HG02678 (cell line): ENCODE measurements around the gene REX1BD.

Experiments used
- ATAC-seq: cut with Tn5 transposase; IDR thresholded peaks from one replicate; pipeline ENCODE4 v1.9.1; 2021; ENCODE audit warnings: mild to moderate bottlenecking, moderate library complexity; ENCODE audit not compliant: unreplicated experiment

Gene REX1BD

DNA sequence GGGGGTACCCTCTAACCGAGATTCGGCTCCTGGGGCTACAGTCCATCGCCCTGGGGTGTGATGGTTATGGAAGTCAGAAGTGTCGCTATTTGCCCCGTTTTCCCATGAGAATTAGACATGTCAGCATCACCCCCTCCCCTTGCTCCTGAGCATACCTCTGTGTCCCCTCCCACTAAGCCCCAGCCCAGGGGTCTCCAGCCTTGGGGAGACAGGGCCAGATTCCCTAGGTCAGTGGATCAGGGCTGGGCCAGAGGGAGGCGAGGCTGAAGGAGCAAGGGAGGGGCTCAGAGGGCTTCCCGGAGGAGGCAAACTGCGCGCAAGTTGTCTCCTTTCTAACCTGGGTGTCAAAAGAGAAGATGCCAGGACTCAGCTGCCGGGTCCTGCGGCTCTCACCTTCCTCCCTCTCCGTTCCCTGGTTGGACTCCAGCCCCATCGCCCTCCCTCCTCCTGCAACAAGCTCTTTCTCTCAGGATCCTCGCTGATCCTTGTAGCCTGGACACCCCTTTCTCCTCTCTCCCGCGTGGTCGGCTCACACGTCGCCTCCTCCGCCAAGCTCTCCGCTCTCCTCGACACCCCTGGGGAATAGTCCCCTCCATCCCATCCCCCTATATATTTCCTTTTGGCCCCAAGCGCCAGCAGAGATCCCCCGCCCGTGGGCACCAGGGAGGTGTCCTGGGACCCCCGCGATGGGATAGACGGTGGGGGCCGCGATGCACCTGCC lies 23.6 kb downstream of the REX1BD start:
- no peak for ATAC-seq

GRCh38 chr19:18612772-18613588 lies 24.4 kb downstream of the REX1BD start, which contains the start of gene TMEM59L:
Gene TMEM59L (plus strand): TSS chr19:18612870. CDS start chr19:18612959, 89 bp downstream.
- no peak for ATAC-seq

DNA sequence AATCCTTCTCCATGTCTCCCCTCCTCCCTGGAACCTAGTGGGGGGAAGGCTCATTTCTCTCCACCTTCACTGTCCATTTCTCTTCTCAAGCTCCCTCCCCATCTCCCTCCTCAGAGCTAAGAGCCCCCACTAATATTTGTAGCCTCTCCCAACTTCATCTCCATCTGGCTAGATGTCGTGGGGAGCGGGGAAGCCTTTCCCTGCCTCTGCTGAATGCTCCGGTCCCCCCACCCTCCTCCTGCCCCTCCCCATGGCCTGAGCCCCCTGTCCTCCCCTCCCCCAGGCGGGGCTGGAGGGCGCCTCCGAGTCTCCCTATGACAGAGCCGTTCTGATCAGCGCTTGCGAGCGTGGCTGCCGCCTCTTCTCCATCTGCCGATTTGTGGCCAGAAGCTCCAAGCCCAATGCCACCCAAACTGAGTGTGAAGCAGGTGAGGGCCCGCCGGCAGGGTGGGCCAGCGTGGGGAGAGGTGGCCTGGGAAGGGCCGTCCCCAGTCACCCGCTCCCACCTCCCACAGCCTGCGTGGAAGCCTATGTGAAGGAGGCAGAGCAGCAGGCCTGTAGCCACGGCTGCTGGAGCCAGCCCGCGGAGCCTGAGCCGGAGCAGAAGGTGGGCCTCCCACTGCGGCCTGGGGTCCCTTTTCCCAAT lies 25.1 kb downstream of the REX1BD start:
- ATAC-seq = no peak

DNA sequence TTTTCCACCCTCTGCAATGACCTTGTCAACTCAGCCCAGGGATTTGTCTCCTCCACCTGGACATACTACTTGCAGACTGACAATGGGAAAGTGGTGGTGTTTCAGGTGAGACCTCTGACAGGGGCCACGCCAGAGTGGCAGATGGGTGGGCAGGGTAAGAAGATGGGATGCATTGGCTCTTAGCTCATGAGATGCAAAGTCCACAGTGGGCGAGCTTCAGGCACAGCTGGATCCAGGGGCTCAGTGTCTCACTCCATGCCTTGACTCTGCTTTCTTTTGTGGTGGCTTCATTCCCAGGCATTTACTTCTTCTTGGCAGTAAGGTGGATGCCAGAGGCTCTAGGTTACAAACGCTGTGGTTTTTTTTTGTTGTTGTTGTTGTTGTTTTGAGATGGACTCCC lies 27.4 kb downstream of the REX1BD start:
- ATAC-seq = no peak

GRCh38 chr19:18617562-18617961 lies 29.0 kb downstream of the REX1BD start:
- no peak for ATAC-seq

- no peak for ATAC-seq
Observed at GRCh38 chr19:18618236-18618635, 29.6 kb downstream of the REX1BD start.

- ATAC-seq = no peak
Observed at GRCh38 chr19:18620311-18620710, 31.7 kb downstream of the REX1BD start.

DNA sequence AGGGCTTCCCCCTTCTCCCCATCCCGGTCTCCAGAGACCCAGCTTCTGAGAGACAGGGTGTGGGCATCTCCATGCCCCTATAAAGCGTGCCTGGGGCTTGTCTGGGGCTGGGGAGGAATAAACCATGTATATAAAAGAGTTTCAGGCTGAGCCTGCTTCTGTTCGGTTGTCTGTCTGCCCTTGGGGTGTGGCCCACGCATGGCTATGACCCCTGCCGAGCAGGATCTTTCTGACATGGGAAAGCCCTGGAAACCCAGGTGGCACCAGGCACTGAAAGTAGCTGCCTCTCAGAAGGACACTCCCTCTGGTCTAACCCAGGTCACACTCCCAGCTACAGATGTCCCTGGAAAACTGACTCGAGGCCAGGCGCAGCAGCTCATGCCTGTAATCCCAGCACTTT lies 32.3 kb downstream of the REX1BD start:
- no peak for ATAC-seq

DNA sequence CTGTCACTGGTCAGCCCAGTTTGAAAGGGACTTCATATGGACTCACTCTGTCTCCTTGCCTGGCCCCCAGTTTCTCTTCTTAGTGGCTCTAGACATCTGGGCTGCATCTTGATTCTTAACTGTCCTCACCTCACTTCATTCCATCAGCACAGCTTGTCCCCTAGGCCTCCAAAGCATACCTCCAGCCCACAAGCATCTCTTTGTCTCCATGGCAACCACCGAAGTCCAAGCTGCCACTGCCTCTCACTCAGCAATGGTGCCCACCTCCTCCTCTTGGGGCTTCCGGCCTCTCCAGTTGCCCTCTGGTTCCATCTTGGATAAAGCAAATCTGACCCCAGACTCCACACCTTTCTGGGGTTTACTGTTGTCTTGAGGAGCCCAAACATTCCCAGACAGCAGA lies 38.3 kb downstream of the REX1BD start:
- no peak for ATAC-seq

DNA sequence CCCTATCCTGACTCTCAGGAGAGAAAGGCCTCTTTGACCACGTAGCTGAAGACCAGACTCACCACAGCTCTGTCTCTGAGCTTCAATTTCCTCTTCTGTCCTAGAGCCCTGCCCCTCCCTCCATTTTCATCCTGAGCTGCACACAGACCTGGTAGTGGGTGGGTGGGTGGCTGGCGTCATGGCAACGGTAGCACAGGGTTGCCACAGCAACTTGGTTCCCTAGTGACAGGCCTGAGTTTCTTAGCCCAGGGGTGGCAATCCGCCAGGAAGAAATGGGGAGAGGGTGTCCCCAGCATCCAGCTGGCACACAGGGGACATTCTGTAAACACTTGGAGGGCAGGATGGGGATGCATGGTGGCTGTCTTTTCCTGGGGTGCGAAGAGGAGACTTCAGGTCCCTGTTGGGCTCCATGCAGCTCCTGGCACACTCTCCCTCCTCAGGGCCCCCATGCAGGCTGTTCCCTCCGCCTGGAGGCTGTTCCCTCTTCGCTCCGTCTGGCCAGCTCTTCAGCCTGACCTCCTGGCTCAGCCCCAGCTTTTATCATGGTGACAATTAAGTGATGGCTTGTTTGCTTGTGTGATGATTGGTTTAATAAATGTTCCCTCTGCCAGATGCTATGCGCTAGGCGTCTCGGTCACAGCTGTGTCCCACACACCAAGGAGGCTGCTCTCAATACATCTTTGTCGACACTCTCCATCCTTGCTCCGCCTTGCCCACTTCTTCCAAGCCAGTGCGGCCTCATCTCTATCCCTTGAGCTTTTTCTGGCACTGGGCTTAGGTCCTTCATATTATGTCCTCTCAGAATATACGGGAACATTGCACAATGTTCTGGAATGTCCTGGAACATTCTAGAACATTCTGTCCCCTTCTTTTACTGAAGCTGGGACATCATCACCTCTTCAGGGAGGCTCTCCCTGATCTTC lies 40.8 kb downstream of the REX1BD start:
- ATAC-seq = no peak

- no peak for ATAC-seq
Observed at GRCh38 chr19:18633321-18633720, 44.7 kb downstream of the REX1BD start.

- no peak for ATAC-seq
Observed at GRCh38 chr19:18634612-18635297, 46.2 kb downstream of the REX1BD start.

- ATAC-seq = no peak
Observed at GRCh38 chr19:18635831-18636182, 47.2 kb downstream of the REX1BD start.

DNA sequence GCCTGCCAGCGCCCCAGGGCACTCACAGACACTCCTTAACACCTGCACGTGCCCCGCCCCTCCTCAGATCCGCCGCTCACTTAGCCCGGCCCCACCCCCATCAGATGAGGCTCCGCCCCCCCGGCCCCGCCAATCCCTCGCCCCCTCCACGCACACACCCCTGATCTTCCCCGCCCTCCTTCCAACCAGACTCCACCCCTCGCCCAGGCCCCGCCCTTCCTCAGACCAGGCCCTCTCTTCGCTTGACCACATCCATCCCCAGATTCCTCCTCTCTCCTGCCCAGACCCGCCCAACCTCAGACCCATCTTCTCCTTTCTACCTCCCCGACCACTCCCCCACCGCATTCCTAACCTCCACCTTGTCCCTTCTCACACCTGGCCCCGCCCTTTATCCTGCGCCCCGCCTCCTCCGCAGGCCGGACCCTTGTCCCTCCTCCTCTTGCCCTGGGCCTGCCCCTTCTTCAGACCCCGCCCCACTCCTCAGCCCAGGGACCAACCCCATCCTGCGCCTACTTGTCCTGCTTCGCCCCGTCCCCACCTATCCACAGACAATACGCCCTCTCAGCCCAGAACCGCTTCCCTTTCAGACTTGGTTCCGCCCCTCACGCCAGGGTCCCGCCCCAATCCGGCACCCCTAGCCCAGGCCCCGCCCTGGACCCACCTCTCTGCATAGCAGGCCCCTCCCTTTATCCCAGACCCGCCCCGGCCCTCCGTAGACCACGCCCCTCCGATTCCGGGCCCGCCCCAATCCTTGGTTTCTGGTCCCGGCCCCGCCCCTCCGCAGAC lies 47.8 kb downstream of the REX1BD start:
- peak; percentile 85 for ATAC-seq

GRCh38 chr19:18636969-18637629 lies 48.5 kb downstream of the REX1BD start, which contains the start of gene KLHL26:
Gene KLHL26 (plus strand): TSS chr19:18637028. CDS start chr19:18637055, 27 bp downstream.
- no peak for ATAC-seq

GRCh38 chr19:18637673-18638630 lies 49.4 kb downstream of the REX1BD start:
- no peak for ATAC-seq

DNA sequence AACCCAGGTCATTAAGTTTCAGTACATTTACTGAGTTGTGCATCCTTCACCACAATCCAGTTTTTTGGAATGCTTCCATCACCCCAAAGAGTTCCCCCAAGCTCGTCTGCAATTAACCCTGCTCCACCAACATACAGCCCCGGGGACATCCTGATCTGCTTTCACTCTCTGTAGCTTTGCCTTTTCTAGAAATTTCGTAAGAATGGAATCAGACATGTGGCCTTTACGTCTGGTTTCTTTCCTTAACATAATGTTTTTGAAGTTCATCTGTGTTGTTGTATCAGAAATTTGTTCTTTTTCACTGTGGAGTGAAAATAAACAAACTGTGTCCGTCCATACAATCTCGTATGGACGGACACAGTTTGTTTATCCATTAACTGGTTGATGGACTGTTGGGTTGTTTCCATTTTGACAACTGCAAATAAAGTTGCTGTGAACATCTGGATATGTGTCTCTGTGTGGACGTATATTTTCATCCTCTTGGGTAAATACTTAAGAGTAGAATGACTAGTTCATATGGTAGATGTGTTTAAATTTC lies 51.2 kb downstream of the REX1BD start:
- ATAC-seq = no peak
